ENCODE data around the gene DGKB. TPM values are rescaled to one million over a fixed set of nuclear protein-coding genes. Genes with fewer than 3 reads are reported as not detected.

DGKB gene
- total RNA-seq, 2 donors from 2014 or later = not detected

DNA sequence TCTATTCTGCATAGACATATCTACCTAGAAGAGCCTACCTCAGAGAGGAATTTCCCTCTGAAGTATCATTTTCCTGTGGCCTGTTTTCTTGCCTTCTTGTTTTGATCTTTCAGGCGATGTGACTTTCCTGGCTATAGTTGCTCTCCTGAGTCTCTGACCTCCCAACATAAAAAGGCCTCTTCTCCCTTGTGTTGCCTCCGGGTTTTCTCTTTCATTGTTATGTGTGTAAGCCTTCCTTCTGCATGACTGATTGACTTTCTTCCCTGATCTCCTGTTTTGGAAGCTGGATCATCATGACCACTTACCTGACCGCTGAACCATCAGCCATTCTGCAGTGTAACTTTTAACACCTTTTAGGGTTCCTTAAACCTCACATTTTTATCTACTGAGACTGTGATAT lies 471.6 kb downstream of the DGKB start:
- Mint-ChIP-seq H3K27me3 (no peaks in the 10 kb centered on the region), H3K27ac (no peak overlapping the region), H3K9me3 (peaks cover 12% of the 10 kb centered on the region), H3K4me3 (no peak overlapping the region), H3K36me3 (peaks cover 9% of the 10 kb centered on the region), H3K4me1 (ENCODE audit: low read depth in 2 of 2) (no peaks in the 10 kb centered on the region)
- DNase-seq (ENCODE audit: low spot score) (no peak), ATAC-seq (no peak)

DNA sequence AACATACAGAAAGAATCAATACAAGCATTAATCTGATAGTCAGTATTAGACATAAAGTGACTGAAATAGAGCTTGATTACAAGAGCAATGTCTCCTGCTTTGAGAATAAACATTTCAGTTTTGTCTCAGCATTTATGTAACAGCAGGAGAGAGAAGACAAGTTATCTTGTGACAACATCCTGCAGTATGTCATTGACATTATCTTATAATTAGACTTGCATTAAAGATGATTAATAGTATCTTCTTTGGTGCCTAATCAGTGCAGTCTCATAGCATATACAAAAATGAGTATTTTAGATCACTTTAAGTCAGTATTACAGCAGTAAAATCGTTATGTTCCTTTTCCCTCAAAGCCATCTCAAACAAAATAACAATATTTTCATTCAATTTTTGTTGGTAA lies 477.0 kb downstream of the DGKB start:
- no peak overlapping the region for H3K4me3 Mint-ChIP-seq
- no peak for DNase-seq (ENCODE audit: low spot score)
- no peak overlapping the region for H3K27ac Mint-ChIP-seq
- peaks cover 5% of the 10 kb centered on the region for H3K36me3 Mint-ChIP-seq
- H3K9me3 Mint-ChIP-seq = peaks cover 12% of the 10 kb centered on the region
- H3K4me1 Mint-ChIP-seq (ENCODE audit: low read depth in 2 of 2) = no peaks in the 10 kb centered on the region
- no peak for ATAC-seq
- no peaks in the 10 kb centered on the region for H3K27me3 Mint-ChIP-seq

DNA sequence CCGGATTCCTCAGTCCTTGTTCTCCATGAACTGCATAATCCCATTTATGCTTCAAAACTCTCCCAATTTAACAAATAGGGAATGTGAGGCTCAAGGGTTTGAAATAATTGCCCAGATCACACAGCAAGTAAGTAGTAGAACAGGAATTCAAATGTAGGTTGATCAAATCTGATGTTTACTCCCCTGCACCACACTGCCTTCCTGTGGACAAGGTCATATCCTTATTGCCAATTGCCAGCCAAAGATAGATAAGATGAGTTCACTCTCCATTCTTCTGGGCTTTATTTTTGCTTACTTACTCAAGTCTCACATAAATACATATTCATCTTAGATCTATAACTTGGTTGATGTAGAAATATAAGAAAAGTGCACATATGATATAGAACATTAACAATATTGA lies 477.9 kb downstream of the DGKB start:
- Mint-ChIP-seq H3K4me1 (ENCODE audit: low read depth in 2 of 2) (no peaks in the 10 kb centered on the region), H3K27ac (no peak overlapping the region), H3K36me3 (peaks cover 5% of the 10 kb centered on the region), H3K4me3 (no peak overlapping the region), H3K9me3 (peaks cover 12% of the 10 kb centered on the region), H3K27me3 (no peaks in the 10 kb centered on the region)
- DNase-seq (ENCODE audit: low spot score) = no peak
- no peak for ATAC-seq

DNA sequence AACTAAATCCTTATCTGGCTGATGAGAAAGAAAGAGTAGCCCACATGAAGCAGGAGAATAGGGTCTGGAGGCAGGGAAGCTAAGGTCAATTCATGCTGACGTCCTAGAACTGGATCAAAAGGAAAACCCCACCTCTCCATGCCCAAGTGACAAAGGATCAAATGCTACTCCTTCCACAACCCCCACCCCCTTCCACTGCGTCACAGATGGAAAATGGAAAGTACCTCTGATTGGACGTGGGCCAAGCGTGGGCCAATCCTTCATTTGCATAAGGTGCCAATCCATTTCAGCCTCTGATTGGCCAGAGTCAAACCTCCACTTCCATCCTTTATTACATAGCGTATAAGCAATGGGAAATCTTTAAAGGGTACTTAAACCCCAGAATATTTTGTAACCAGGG lies 481.8 kb downstream of the DGKB start:
- no peaks in the 10 kb centered on the region for H3K4me1 Mint-ChIP-seq (ENCODE audit: low read depth in 2 of 2)
- peaks cover 8% of the 10 kb centered on the region for H3K9me3 Mint-ChIP-seq
- H3K36me3 Mint-ChIP-seq = no peaks in the 10 kb centered on the region
- H3K27ac Mint-ChIP-seq = no peak overlapping the region
- DNase-seq (ENCODE audit: low spot score) = no peak
- ATAC-seq = no peak
- H3K4me3 Mint-ChIP-seq = no peak overlapping the region
- H3K27me3 Mint-ChIP-seq = no peaks in the 10 kb centered on the region

DNA sequence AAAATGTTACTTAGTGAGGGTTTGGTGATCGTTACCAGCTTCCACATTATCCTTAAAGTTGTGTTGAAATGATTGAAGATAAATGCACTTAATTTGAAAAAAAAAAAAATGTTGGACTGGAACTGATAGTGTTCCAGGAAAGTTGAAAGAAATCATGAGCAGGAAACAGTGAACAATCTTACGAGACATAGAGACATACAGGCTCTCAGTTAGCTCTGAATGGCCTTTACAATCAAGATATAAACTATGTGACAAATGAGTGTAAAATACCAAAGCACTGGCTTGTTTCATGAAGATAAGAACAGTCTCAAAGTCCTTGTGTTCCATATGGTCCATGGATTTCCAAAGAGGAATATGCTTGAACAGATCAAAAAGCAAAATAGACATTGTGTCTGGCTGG lies 483.0 kb downstream of the DGKB start:
- no peak for ATAC-seq
- Mint-ChIP-seq H3K4me3 (no peak overlapping the region), H3K27me3 (no peaks in the 10 kb centered on the region), H3K36me3 (no peaks in the 10 kb centered on the region), H3K4me1 (ENCODE audit: low read depth in 2 of 2) (no peaks in the 10 kb centered on the region), H3K9me3 (peaks cover 8% of the 10 kb centered on the region), H3K27ac (no peak overlapping the region)
- DNase-seq (ENCODE audit: low spot score) = no peak

DNA sequence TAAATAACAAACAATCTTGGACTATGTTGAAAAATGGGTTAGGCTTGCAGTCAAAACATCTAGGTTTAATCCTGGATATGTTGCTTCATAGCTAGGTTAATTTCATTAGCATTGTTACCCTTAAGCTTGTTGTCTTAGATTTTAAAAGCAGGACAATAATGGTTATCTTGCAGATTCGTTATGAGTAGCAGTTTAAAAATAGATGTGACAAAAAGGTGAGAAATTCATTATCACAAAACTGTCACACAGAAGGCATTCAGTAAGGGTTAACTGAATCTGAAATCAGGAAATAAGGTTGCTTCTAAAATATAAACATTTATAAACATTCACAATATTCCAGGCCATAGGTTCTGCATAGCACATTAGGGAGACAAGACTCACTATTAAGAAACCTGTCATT lies 483.9 kb downstream of the DGKB start:
- Mint-ChIP-seq H3K27ac (no peak overlapping the region), H3K4me3 (no peak overlapping the region), H3K4me1 (ENCODE audit: low read depth in 2 of 2) (no peaks in the 10 kb centered on the region), H3K36me3 (no peaks in the 10 kb centered on the region), H3K27me3 (no peaks in the 10 kb centered on the region), H3K9me3 (peaks cover under 1% of the 10 kb centered on the region)
- DNase-seq (ENCODE audit: low spot score) (no peak), ATAC-seq (no peak)

DNA sequence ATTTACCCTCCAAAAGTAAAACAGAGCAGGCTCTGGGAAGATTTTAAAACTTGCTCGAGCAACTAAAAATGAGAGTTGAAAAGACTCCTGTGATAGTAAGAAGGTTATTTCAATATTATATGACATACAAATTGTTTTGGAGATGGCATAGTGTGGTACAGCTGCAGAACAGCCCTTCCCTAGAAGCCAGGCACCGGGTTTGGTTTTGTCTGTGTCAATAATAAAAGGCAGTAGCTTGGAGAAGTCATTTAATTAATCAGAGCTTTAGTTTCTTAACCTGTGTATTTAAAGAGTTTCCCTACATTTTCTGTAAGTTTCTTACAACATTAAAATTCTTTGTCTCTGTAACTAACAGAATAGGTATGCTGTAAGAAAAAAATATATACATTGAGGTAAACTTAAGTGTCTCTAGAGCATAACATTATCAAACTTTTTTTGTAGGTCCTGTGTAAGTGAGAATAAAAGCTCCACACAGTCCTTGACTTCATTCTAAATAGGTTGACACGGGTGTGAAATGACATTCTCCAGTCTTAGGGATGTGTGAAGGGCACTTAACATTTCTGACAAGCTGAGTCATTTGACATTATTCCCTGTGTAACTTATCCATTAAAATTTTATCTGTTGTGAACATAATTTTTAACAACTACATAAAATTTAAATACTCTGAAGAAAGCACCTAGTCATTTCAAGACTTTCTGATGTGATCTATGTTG lies 488.1 kb downstream of the DGKB start:
- Mint-ChIP-seq H3K9me3 (peaks cover 10% of the 10 kb centered on the region), H3K36me3 (no peaks in the 10 kb centered on the region), H3K27me3 (no peaks in the 10 kb centered on the region), H3K4me3 (no peak overlapping the region), H3K4me1 (ENCODE audit: low read depth in 2 of 2) (no peaks in the 10 kb centered on the region), H3K27ac (no peak overlapping the region)
- no peak for DNase-seq (ENCODE audit: low spot score)
- no peak for ATAC-seq

DNA sequence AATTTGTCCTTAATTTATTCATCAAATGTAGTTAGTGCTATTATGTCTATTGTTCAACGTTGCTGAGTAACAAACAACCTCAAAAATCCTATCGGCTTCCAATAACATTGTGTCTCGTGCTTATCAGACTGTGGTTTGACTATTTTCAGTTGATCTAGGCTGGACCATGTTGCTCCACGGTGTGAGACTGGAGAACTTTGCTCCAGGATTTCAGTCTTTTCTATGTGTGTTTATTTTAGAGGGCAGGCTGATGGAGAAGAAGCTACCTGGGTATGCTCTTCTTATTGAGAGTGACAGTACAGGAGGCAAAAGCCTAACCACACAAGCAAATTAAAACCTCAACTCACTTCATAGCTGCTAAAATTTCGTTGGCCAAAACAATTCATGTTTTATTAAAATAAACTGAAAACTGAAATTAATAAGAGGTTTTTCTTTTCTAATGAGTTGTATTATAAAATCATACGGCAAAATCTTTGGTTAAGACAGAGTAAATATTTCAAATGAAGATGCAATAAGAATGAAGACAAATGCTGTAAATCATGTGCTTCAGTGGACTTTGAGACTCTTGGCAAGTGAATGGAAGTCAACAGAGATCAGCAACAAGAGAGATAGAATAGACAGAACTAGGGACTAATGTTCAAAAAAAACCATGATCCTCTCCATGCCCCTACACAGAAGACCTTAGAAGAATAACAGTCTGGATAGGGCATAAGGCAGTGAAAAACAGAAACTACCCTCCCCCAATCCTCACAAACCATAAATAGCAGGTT lies 495.1 kb downstream of the DGKB start:
- Mint-ChIP-seq H3K36me3 (no peaks in the 10 kb centered on the region), H3K27ac (no peak overlapping the region), H3K4me1 (ENCODE audit: low read depth in 2 of 2) (no peaks in the 10 kb centered on the region), H3K9me3 (peaks cover 8% of the 10 kb centered on the region), H3K4me3 (no peak overlapping the region), H3K27me3 (no peaks in the 10 kb centered on the region)
- ATAC-seq (no peak), DNase-seq (ENCODE audit: low spot score) (no peak)

DNA sequence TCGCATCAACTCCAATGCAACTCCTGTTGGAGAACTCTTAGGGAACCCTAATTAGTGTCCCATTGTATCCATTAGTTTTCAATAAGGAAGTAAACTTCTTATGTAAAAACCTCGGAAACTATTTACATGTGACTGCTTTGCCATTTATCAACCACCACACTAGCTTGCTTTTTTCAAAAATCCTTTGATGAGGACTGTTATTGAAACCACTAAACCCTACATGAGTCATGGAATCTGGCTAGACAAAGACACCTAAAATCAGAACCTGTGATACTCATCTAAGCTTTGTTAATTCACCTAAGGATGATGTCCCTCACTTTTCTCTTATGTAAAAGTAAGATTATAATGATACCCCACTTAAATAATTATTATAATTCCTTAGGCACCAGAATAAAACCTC lies 499.0 kb downstream of the DGKB start:
- no peaks in the 10 kb centered on the region for H3K27me3 Mint-ChIP-seq
- H3K4me3 Mint-ChIP-seq = no peak overlapping the region

DNA sequence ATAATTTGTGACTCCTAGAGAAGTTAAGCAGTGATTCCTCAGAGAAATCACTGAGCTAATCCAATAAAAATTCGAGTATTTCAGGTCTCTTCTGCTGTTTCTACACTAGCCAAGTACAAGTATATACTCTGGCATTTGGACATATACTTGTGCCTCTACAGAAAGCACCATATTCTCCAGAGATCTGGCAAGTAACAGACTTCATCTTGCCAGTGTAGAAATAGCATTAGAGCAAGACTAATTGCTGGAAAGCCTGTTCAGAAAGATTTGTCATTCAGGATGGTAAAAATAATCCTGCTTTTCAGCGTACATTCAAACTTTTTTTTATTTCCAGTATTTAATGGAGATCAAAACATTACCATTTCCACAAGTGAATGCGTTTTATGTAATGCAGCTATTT lies 502.3 kb downstream of the DGKB start:
- DNase-seq (ENCODE audit: low spot score) (no peak), ATAC-seq (no peak)
- H3K27ac Mint-ChIP-seq = no peak overlapping the region
- H3K27me3 Mint-ChIP-seq = no peaks in the 10 kb centered on the region
- peaks cover 7% of the 10 kb centered on the region for H3K9me3 Mint-ChIP-seq
- H3K36me3 Mint-ChIP-seq = no peaks in the 10 kb centered on the region
- no peaks in the 10 kb centered on the region for H3K4me1 Mint-ChIP-seq (ENCODE audit: low read depth in 2 of 2)
- no peak overlapping the region for H3K4me3 Mint-ChIP-seq

More for the DNA sequence above, 499.0 kb downstream of the DGKB start:
- Mint-ChIP-seq H3K36me3 (no peaks in the 10 kb centered on the region), H3K4me1 (ENCODE audit: low read depth in 2 of 2) (no peaks in the 10 kb centered on the region), H3K9me3 (peaks cover 5% of the 10 kb centered on the region), H3K27ac (no peak overlapping the region)
- ATAC-seq = no peak
- DNase-seq (ENCODE audit: low spot score) = no peak

DNA sequence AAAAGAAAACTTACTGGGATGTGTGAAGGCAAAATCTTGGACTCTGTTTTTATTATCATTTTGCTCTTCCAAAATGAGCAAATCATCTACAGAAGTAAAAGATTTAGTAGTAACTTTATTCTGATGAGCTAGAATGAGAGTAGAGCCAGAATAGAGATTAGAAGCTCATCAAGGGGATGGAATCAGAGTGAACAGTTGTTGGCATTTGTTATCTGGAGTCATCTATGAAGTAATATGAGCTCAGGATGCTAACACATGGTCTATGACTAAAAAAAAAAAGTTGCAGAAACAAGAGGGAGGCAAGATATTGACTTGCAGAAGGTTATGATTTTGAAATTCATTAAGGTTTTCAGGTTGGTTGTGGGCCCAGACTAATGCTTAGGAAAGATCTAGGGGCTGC lies 504.0 kb downstream of the DGKB start:
- H3K27ac Mint-ChIP-seq = no peak overlapping the region
- H3K4me1 Mint-ChIP-seq (ENCODE audit: low read depth in 2 of 2) = no peaks in the 10 kb centered on the region
- no peak for DNase-seq (ENCODE audit: low spot score)
- no peaks in the 10 kb centered on the region for H3K27me3 Mint-ChIP-seq
- H3K4me3 Mint-ChIP-seq = no peak overlapping the region
- H3K9me3 Mint-ChIP-seq = peaks cover 9% of the 10 kb centered on the region
- no peaks in the 10 kb centered on the region for H3K36me3 Mint-ChIP-seq
- ATAC-seq = no peak

DNA sequence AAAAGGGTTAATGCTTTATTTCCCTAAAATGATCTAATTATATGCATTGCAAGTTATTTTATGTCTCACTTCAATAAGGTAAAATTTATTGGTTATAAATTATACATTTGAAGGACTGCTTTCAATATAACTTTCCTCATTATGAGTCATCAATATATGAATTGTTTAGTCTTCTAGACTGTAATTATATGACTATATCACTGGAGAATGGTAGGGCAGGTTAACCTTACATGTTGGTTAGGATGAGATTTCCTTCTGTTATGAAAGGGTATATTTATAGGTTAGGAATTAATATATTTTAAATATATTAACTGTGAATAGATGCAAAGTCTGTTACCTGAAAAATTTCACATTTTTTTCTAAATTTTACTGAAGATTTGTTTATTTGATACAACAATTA lies 506.7 kb downstream of the DGKB start:
- no peak overlapping the region for H3K4me3 Mint-ChIP-seq

DNA sequence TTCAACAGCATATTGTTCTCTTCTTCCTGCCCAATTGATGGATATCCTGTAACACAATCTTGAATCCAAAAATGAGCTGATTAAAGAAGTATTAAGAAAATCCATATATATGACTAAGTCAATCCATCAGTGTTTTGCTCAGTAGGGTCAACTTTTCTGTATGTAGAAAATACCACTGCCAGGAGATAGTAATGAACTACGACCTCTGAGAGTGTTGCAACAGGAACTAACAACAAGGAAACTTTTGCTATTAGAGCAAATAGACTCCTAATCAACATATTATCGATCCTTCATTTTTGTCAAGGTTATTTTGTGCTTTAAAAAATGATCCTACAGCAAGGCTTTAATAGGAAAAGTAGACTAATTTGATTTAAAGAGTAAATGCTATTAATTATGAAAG lies 507.8 kb downstream of the DGKB start:
- Mint-ChIP-seq H3K4me3 (no peak overlapping the region), H3K9me3 (peaks cover 7% of the 10 kb centered on the region), H3K27me3 (no peaks in the 10 kb centered on the region), H3K4me1 (ENCODE audit: low read depth in 2 of 2) (no peaks in the 10 kb centered on the region), H3K27ac (no peak overlapping the region), H3K36me3 (no peaks in the 10 kb centered on the region)
- ATAC-seq = no peak
- DNase-seq (ENCODE audit: low spot score) = no peak

More for the DNA sequence above, 506.7 kb downstream of the DGKB start:
- DNase-seq (ENCODE audit: low spot score) = no peak
- Mint-ChIP-seq H3K9me3 (peaks cover 7% of the 10 kb centered on the region), H3K36me3 (no peaks in the 10 kb centered on the region), H3K27ac (no peak overlapping the region), H3K4me1 (ENCODE audit: low read depth in 2 of 2) (no peaks in the 10 kb centered on the region), H3K27me3 (no peaks in the 10 kb centered on the region)
- no peak for ATAC-seq

DNA sequence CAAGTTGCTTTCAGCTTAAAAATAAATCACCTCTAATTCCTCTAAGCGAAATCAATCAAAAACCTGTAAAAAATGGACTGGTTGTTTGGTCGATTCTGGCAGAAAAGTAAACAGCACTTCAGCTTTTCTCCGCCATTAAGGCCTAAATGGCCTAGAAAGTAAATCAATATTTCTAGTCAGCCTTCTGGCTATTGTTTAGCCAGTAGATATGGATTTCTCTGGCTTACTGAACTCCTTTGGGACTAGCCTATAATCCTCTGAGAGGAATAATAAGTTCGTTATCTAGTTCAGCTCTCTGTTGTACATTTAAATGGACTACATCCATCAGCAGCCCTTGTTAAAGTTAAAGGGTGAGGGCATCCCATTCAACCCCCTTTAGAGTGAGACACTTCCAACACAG lies 513.0 kb downstream of the DGKB start:
- peaks cover 7% of the 10 kb centered on the region for H3K9me3 Mint-ChIP-seq
- H3K36me3 Mint-ChIP-seq = no peaks in the 10 kb centered on the region
- H3K27ac Mint-ChIP-seq = no peak overlapping the region
- ATAC-seq (no peak), DNase-seq (ENCODE audit: low spot score) (no peak)
- no peaks in the 10 kb centered on the region for H3K4me1 Mint-ChIP-seq (ENCODE audit: low read depth in 2 of 2)
- no peak overlapping the region for H3K4me3 Mint-ChIP-seq
- no peaks in the 10 kb centered on the region for H3K27me3 Mint-ChIP-seq
